K562 (cell line): ENCODE data around the gene SERPINA1. TPM values are rescaled to one million over a fixed set of nuclear protein-coding genes. Genes with fewer than 3 reads are reported as not detected.
"Not testable (repeated sequence)": the region's sequence is repeated elsewhere in the genome, so short reads cannot be mapped to it uniquely, and the experiment has no call there.

Experiments used
- ATAC-seq: fragments of 200-7000 bp; cut with Tn5 transposase; 3 replicates; pipeline ENCODE4 v1.9.1; 2020; ENCODE audit warnings: moderate library complexity
- BruUV-seq: library from RNA; stranded (reverse); fragments of 400-500 nt; replicated peaks from 2 replicates; lab custom pipeline; 2021; lab: Mats Ljungman, UMichigan
- CTCF ChIA-PET: fragments of 300-600 bp; formaldehyde crosslinking; extraction: SDS; loops from one replicate; lab custom pipeline; 2021; ENCODE audit warnings: low intra/inter-chr PET ratio; lab: Yijun Ruan, JAX
- POLR2A ChIA-PET: fragments of 300-600, 350-650 bp; sonication (Branson Sonifier 250); formaldehyde crosslinking; extraction: SDS; loops from one replicate; lab custom pipeline; 2021; ENCODE audit warnings: antibody characterized with exemption, inconsistent platforms; lab: Yijun Ruan, JAX
- DNase-seq, 4 experiments: peaks; one replicate each; pipeline versions ENCODE4 v3.0.0 to v3.0.0-alpha.2; 2011 to 2018; ENCODE audit warnings: low spot score in 3 of 4, mixed read lengths in 3 of 4; ENCODE audit errors: extremely low read depth in 1 of 4
- FAIRE-seq: peaks from 2 replicates; lab custom pipeline; 2011; peaks lifted over from hg19 to GRCh38; lab: Jason Lieb, UNC
- H2AFZ ChIP-seq: 2 replicates; pipeline ENCODE4 v1.6.0; 2011; ENCODE audit warnings: low read depth, low read length, control low read depth, inconsistent platforms
- H3K27ac ChIP-seq: fragments of 200-600 bp; 3 replicates; pipeline ENCODE4 v1.8.0; 2011; ENCODE audit warnings: low read depth, mild to moderate bottlenecking, control low read depth, inconsistent platforms, low read length, moderate library complexity, mixed read lengths; ENCODE audit errors: extremely low read depth
- H3K27me3 ChIP-seq, 2 experiments: fragments of 300-600 bp in 1 of 2; 2 replicates in 1 of 2; 3 replicates in 1 of 2; pipeline versions ENCODE4 v1.6.0 to v1.8.0; 2011; ENCODE audit warnings: inconsistent platforms in 2 of 2, low read length in 2 of 2, mild to moderate bottlenecking in 1 of 2, mixed read lengths in 1 of 2, moderate library complexity in 1 of 2; ENCODE audit not compliant: control insufficient read depth in 2 of 2, insufficient read depth in 2 of 2
- H3K36me3 ChIP-seq: fragments of 300-600 bp; 3 replicates; pipeline ENCODE4 v1.8.0; 2011; ENCODE audit warnings: mild to moderate bottlenecking, low read length, inconsistent platforms; ENCODE audit not compliant: control insufficient read depth, insufficient read depth
- H3K4me1 ChIP-seq, 2 experiments: fragments of 200-600 bp in 1 of 2; replicated peaks in 1 of 2; 2 replicates in 1 of 2; 3 replicates in 1 of 2; pipeline versions ENCODE4 v1.5.1 to v1.8.0; 2011; ENCODE audit warnings: inconsistent platforms in 2 of 2, low read length in 2 of 2, mild to moderate bottlenecking in 1 of 2, mixed read lengths in 1 of 2, moderate library complexity in 1 of 2; ENCODE audit not compliant: control insufficient read depth in 2 of 2, insufficient read depth in 2 of 2
- H3K4me2 ChIP-seq: 2 replicates; pipeline ENCODE4 v1.6.1; 2011; ENCODE audit warnings: low read length, control low read depth, inconsistent platforms, mixed read lengths; ENCODE audit not compliant: insufficient read depth
- H3K4me3 ChIP-seq: fragments of 200-600 bp; sonication (generic), shearing (Covaris generic); 2 replicates; pipeline ENCODE4 v1.5.1; 2016; ENCODE audit warnings: control low read depth, inconsistent platforms
- H3K79me2 ChIP-seq: fragments of 200-600 bp; 3 replicates; pipeline ENCODE4 v1.8.0; 2011; ENCODE audit warnings: low read length, inconsistent platforms; ENCODE audit not compliant: control insufficient read depth, insufficient read depth
- H3K9ac ChIP-seq, 2 experiments: 2 replicates each; pipeline versions ENCODE4 v1.6.0 to v1.6.1; 2011; ENCODE audit warnings: low read depth in 2 of 2, low read length in 2 of 2, control low read depth in 1 of 2, inconsistent platforms in 1 of 2, mild to moderate bottlenecking in 1 of 2, mixed read lengths in 1 of 2; ENCODE audit not compliant: insufficient read depth in 1 of 2
- H3K9me1 ChIP-seq: one replicate; pipeline ENCODE4 v1.6.0; 2011; ENCODE audit warnings: inconsistent platforms, mild to moderate bottlenecking, low read length, moderate library complexity; ENCODE audit not compliant: control insufficient read depth, insufficient read depth
- H3K9me3 ChIP-seq: replicated peaks from 2 replicates; pipeline ENCODE4 v1.5.1; 2011; ENCODE audit warnings: low read depth, low read length, inconsistent platforms; ENCODE audit not compliant: control insufficient read depth, insufficient read depth
- H4K20me1 ChIP-seq: replicated peaks from 2 replicates; pipeline ENCODE4 v1.6.1; 2011; ENCODE audit warnings: low read length, inconsistent platforms, mixed read lengths; ENCODE audit not compliant: control insufficient read depth, insufficient read depth
- ELF4 ChIP-seq: fragments of 450-650 bp; formaldehyde crosslinking; IDR thresholded peaks from 2 replicates; pipeline ENCODE4 v1.4.0; 2022; ENCODE audit warnings: missing genetic modification characterization
- ELK3 ChIP-seq: fragments of 450-650 bp; formaldehyde crosslinking; IDR thresholded peaks from 2 replicates; pipeline ENCODE4 v1.4.0; 2020; ENCODE audit warnings: mild to moderate bottlenecking
- GATA2 ChIP-seq: sonication (generic); formaldehyde crosslinking; IDR thresholded peaks from 2 replicates; pipeline ENCODE4 v1.4.0; 2020; ENCODE audit warnings: mild to moderate bottlenecking, missing genetic modification reagents
- MAFF ChIP-seq: IDR thresholded peaks from 2 replicates; pipeline ENCODE4 v1.6.1; 2012; ENCODE audit warnings: low read length, improper control_type of control experiment
- MNT ChIP-seq, 2 experiments: fragments of 450-650 bp; conservative IDR thresholded peaks; 2 replicates each; pipeline ENCODE4 v1.6.1; 2017; ENCODE audit warnings: mild to moderate bottlenecking in 2 of 2, moderate library complexity in 2 of 2
- MYBL2 ChIP-seq, 2 experiments: fragments of 450-650 bp in 1 of 2; sonication (generic) in 1 of 2; formaldehyde crosslinking in 1 of 2; IDR thresholded peaks; 2 replicates each; pipeline versions ENCODE4 v1.6.1 to v1.8.1; 2017 to 2022; ENCODE audit warnings: borderline replicate concordance in 1 of 2, inconsistent platforms in 1 of 2, low read depth in 1 of 2, mild to moderate bottlenecking in 1 of 2, missing genetic modification reagents in 1 of 2, moderate library complexity in 1 of 2
- XRCC5 ChIP-seq: fragments of 200-400 bp; formaldehyde crosslinking; IDR thresholded peaks from 2 replicates; pipeline ENCODE4 v1.6.1; 2017; ENCODE audit warnings: low read depth, mild to moderate bottlenecking, low read length
- ZC3H4 ChIP-seq: sonication (generic); formaldehyde crosslinking; IDR thresholded peaks from 2 replicates; pipeline ENCODE4 v1.9.0; 2021; ENCODE audit warnings: missing genetic modification reagents, borderline replicate concordance
- ZFP1 ChIP-seq: fragments of 450-650 bp; formaldehyde crosslinking; IDR thresholded peaks from 2 replicates; pipeline ENCODE4 v1.4.0; 2020; ENCODE audit warnings: mild to moderate bottlenecking, mixed read lengths
- WGBS: fragments of 100-300 bp; shearing (Covaris generic); methylation state at CpG from one replicate; pipeline ENCODE4 v1.1.6; 2016; ENCODE audit warnings: low coverage, mixed read lengths; ENCODE audit not compliant: insufficient coverage; ENCODE audit errors: missing lambda C conversion rate; 5-methylcytosine and 5-hydroxymethylcytosine counted together
- in situ Hi-C: fragments of 300-500 bp; cut with MboI; formaldehyde crosslinking; loops from 4 replicates; pipeline ENCODE4 v1.15.0; 2018; ENCODE audit warnings: inconsistent platforms, mixed read lengths
- intact Hi-C: fragments of 100-400 bp; cut with micrococcal nuclease; formaldehyde crosslinking; loops from 2 replicates; pipeline ENCODE4 v1.14.2; 2022
- polyA plus RNA-seq, 8 experiments: library from polyadenylated mRNA; depleted of rRNA in 4 of 8; stranded (reverse) in 5 of 8; unstranded in 3 of 8; fragments of >200 nt; fragmentation: Nextera tagmentation in 2 of 8; fragmentation: Illumina TruSeq in 1 of 8; extraction: Ambion mirVana in 2 of 8; extraction: Trizol in 1 of 8; gene quantifications; 2 replicates each; pipeline versions ENCODE4 v1.2.1 to v1.2.3, GENCODE V29; 2011 to 2014; ENCODE audit warnings: inconsistent platforms in 1 of 8, missing spikeins in 1 of 8
- total RNA-seq, 7 experiments: library from RNA; depleted of rRNA in 6 of 7; stranded (reverse); fragments of >200 nt in 6 of 7; fragmentation: Illumina TruSeq in 2 of 7; extraction: Trizol in 2 of 7; gene quantifications; 2 replicates each; pipeline versions ENCODE4 v1.2.1 to v1.2.3, GENCODE V29; 2011 to 2021; ENCODE audit warnings: low replicate concordance in 1 of 7
- TF ChIP-seq, protein P1 (sequence below): fragments of 250-450 bp; sonication (Bioruptor Pico); IDR thresholded peaks from 2 replicates; pipeline ENCODE4 v1.4.0; 2020

SERPINA1 gene
- total and polyA plus RNA-seq, 9 of the 15 experiments (the other 6 are each of a cell fraction or from before 2014, with no cell fraction given) = 4.1 TPM; not detected in 8

GRCh38 chr14:94370524-94370910 is 17.9 kb downstream of the SERPINA1 start (continued):
- no peak for TF ChIP-seq XRCC5
- TF ChIP-seq GATA2 (CRISPR knock-in tag) = no peak
- no peak for TF ChIP-seq MAFF
- no peak for TF ChIP-seq MNT (conservative IDR thresholded peaks at IDR 0.05)
- TF ChIP-seq MYBL2 (IDR thresholded peaks at IDR 0.05; ENCODE audit: low read depth) = no peak
- no peak for TF ChIP-seq MYBL2 (CRISPR knock-in tag; IDR thresholded peaks at IDR 0.05; ENCODE audit: borderline replicate concordance)
- no peak for TF ChIP-seq ELF4
- no peak for TF ChIP-seq ZC3H4 (CRISPR knock-in tag)
- TF ChIP-seq, protein P1, sequence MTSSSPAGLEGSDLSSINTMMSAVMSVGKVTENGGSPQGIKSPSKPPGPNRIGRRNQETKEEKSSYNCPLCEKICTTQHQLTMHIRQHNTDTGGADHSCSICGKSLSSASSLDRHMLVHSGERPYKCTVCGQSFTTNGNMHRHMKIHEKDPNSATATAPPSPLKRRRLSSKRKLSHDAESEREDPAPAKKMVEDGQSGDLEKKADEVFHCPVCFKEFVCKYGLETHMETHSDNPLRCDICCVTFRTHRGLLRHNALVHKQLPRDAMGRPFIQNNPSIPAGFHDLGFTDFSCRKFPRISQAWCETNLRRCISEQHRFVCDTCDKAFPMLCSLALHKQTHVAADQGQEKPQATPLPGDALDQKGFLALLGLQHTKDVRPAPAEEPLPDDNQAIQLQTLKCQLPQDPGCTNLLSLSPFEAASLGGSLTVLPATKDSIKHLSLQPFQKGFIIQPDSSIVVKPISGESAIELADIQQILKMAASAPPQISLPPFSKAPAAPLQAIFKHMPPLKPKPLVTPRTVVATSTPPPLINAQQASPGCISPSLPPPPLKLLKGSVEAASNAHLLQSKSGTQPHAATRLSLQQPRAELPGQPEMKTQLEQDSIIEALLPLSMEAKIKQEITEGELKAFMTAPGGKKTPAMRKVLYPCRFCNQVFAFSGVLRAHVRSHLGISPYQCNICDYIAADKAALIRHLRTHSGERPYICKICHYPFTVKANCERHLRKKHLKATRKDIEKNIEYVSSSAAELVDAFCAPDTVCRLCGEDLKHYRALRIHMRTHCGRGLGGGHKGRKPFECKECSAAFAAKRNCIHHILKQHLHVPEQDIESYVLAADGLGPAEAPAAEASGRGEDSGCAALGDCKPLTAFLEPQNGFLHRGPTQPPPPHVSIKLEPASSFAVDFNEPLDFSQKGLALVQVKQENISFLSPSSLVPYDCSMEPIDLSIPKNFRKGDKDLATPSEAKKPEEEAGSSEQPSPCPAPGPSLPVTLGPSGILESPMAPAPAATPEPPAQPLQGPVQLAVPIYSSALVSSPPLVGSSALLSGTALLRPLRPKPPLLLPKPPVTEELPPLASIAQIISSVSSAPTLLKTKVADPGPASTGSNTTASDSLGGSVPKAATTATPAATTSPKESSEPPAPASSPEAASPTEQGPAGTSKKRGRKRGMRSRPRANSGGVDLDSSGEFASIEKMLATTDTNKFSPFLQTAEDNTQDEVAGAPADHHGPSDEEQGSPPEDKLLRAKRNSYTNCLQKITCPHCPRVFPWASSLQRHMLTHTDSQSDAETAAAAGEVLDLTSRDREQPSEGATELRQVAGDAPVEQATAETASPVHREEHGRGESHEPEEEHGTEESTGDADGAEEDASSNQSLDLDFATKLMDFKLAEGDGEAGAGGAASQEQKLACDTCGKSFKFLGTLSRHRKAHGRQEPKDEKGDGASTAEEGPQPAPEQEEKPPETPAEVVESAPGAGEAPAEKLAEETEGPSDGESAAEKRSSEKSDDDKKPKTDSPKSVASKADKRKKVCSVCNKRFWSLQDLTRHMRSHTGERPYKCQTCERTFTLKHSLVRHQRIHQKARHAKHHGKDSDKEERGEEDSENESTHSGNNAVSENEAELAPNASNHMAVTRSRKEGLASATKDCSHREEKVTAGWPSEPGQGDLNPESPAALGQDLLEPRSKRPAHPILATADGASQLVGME = no peak
- TF ChIP-seq ZFP1 (CRISPR knock-in tag) = no peak
- no peak for TF ChIP-seq ELK3 (CRISPR knock-in tag)

GRCh38 chr14:94369766-94370523 is 18.5 kb downstream of the SERPINA1 start:
- H3K27ac ChIP-seq, ATAC-seq, H2AFZ ChIP-seq, DNase-seq, H4K20me1 ChIP-seq, H3K4me3 ChIP-seq, H3K79me2 ChIP-seq, FAIRE-seq, H3K4me1 ChIP-seq, intact Hi-C loops, H3K36me3 ChIP-seq, H3K9ac ChIP-seq, in situ Hi-C loops, CTCF ChIA-PET, H3K9me1 ChIP-seq, POLR2A ChIA-PET, H3K27me3 ChIP-seq, H3K4me2 ChIP-seq, H3K9me3 ChIP-seq, BruUV-seq: not testable (repeated sequence)
- 0% methylated on average over 8 of the region's 22 CpGs for WGBS
